CD4-positive, alpha-beta T cell treated with Interleukin-21 for 1 hour (primary cell): ENCODE results near the gene TADA3.

ENCODE experiments used
- DNase-seq: peaks from one replicate; pipeline ENCODE4 v3.0.0-alpha.2; 2020

TADA3 gene

DNA sequence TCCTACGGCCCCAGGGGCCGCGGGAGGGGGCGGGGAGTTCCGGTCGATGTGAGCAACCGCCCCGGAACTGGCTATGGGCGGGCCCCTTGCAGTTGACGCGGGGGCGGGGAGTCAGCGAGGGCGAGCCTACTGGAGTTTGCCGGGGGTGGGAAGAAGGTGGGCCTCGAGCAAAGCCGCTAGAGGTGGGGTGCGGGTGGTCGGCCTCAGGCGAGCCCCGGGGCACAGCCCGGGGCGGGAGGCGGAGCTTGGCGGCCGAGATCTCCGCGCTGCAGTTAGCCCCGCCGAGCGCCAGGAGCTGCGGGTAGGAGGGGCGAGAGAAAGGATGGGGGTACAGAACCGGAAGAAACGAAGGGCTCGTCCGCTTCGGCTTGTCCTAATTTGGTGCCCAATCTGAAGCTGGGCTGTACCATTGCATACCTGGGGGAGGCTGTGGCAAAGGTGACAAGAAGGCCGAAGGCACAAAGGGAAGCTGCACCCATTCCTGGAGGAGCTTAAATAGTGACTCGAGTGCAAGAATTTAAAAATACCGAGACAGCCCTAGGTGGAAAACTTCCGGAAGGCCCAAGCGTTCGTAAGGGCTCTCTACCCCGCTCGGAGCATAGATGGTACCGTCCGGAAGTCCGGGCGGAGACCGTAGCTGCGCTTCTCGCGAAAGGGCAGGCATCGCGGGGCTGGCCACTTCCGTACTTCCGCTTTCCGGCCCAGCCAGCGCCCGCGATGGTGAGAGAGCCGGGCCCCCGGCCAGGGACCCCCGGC is at the start of gene TADA3, which contains the start of gene ARPC4:
Gene TADA3, minus strand, starts transcription at position 69 of the 756 bp plus-strand sequence. CDS start 1,007 bp downstream, outside the sequence.
Gene ARPC4, plus strand, starts transcription at position 678 of the 756 bp plus-strand sequence. Its CDS starts 40 bp downstream, at position 718.
- peak; percentile 93 for DNase-seq

- DNase-seq = no peak
Observed at GRCh38 chr3:9841015-9841414, 48.7 kb upstream of the TADA3 start.

DNA sequence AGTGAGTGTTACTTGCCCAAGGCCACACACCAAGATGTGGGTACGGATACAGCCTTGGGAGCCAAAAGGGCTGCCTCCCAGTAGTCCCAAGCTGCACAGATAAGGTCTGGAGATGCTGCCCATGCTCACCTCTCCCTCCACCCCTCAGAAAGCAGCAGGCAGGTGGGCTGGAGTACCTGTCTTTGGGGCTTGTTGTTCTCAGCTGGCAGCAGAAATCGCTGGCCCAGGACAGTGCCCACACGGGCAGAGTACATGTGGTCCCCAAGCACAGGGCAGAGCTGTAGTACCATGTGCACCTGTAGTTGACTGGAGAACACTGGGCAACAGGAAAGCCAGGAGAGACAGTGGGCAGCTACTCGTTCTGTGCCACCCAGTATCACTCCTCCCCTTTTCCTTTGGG is 46.6 kb upstream of the TADA3 start:
- no peak for DNase-seq

- DNase-seq = no peak
Observed at GRCh38 chr3:9837701-9838582, 45.7 kb upstream of the TADA3 start.

DNA sequence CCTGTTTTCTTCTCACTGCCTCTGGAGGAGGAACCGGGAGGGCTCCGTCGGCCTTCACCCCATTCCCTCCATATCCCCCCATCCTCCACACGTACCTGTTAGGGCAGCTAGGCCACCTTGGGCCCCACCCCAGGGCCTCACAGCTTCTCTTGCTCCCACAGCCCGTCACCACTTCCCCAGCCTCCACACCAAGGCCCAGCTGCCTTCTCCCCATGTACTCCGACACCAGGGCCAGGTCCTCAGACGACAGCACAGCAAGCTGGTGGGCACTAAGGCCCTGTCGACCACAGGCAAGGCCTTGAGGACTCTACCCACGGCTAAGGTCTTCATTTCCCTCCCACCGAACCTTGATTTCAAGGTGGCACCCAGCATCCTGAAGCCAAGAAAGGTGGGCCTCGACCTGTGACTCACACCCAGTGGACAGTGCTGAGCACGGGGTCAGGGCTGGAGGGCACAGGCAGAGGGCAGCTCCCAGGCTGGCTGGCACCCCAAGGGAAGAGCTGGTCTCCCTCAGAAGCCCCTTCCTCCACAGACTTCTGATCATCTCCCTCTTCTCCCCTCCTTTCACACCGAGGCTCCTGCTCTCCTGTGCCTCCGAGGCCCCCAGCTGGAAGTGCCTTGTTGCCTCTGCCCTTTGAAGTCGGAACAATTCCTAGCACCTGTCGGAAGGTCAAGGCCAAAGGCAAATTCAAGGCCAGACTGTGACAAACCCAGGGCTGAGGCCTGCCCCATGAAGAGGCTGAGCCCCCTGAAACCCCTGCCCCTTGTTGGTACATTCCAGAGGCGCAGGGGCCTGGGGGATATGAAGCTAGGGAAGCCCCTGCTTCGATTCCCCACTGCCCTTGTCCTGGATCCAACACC is 42.5 kb upstream of the TADA3 start:
- no peak for DNase-seq

- no peak for DNase-seq
Observed at GRCh38 chr3:9833078-9833477, 40.8 kb upstream of the TADA3 start.

GRCh38 chr3:9831253-9831652 is 39.0 kb upstream of the TADA3 start:
- DNase-seq = no peak

DNA sequence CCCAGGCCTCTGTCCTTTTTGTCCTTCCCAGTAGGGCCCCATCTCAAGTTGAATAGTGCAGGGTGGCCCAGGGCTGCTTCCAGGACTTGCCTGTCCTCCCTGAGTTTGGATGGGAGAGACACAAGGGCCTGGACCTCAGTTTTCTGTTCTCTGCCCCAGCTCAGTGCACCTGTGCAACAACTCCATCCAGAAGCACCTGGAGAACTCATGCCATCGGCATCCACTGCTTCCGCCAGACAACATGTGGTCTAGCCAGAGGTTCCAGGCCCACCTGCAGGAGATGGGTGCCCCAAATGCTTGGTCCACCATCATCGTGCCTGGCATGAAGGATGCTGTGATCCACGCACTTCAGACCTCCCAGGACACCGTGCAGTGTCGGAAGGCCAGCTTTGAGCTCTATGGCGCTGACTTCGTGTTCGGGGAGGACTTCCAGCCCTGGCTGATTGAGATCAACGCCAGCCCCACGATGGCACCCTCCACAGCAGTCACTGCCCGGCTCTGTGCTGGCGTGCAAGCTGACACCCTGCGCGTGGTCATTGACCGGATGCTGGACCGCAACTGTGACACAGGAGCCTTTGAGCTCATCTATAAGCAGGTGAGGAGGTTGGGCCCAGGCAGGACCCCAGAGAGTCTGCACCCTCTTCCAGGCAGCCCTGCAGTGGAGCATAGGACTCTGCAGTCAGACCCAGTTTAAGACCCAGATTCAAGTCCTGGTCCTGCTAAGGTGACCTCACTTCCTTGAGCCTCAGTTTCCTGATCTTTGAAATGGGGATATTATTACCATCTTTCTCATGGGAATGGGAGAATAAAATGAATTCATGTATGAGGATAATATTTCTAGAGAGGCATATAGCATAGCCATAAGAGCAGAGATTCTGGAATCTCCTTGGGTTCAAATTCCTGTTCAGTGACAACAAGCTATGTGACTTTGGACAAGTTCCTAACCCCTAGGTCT is 36.8 kb upstream of the TADA3 start:
- DNase-seq = no peak

DNA sequence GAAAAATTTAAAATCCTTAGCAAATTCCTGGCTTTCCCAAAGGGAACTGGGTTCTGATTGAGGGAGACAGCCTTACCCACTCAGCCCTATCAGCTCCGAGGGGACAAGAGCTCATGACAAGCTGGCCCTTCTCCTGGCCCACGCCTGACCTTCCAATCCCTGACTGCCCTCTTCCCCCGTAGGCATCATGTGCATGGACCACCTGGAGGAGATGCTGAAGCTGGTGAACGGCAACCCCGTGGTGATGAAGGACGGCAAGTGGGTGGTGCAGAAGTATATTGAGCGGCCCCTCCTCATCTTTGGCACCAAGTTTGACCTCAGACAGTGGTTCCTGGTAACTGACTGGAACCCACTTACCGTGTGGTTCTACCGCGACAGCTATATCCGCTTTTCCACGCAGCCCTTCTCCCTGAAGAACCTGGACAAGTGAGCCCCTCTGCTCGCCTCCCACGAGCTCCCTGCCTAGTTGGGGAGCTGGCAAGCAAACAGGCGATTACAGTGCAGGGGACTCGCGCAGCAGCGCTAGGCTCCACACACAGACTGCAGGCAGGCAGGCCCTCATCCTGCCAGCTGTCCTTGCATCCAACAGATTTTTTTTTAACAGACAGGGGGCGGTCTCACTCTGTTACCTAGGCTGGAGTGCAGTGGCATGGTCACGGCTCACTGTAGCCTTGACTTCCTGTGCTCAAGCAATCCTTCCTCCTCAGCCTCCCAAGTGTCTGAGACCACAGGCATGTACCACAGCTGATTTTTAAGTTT is 34.7 kb upstream of the TADA3 start:
- DNase-seq = peak; percentile 32

DNA sequence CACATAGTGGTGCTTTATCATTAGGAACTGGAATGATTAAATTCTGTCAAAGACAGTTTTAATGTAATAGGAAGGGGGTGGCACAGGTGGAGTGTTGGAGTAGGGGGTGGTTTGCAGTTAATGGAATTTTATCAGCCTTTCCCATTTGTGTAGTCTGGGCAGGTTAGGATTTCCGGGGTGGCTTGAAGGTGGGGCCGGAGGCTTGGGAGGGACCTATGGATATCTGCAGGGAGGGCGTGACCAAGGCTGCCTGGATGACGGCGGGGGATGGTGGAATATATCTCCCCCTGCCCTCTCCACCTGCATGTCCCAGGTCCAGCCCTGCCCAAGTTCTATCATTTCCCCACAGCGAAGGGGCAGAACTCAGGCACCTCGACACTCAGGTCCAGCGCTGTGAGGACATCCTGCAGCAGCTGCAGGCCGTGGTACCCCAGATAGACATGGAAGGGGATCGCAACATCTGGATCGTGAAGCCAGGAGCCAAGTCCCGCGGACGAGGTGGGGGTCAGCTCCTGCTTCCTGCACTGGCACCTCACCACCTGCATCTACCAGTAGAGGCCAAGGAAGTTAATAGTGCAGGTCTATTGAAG is 33.3 kb upstream of the TADA3 start:
- DNase-seq = no peak

DNA sequence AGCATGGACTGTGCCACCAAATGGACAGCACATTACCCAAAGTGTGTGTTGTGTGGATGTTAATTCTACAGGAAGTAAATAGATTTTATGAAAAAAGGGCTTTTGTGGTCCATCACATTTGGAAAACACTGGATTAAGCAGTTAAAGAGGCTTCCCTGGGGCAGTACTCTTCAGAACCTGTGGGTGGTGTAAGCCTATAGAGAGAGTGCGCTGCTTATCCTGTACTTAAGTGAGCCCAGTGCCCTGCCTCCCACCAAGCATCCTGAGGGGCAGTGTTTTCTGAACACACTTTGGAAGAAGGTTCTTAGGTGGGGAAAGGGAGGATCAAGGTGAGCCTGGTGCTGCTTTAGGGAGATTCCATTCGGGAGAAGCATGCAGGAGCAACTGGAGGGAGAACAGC is 28.7 kb upstream of the TADA3 start:
- DNase-seq = no peak

DNA sequence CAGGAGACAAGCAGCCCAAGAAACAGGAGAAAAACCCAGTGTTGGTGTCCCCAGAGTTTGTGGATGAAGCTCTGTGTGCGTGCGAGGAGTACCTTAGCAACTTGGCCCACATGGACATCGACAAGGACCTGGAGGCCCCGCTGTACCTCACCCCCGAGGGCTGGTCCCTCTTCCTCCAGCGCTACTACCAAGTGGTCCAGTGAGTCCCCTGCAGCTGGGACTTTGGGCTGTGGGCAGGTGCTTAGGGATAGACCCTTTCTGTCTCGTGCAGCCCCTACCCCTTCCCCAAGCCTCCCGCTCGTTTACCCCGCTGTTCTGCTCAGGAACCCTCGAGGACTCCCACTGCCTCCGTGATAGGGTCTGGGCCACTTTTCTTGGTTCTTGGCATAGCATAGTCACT is 28.3 kb upstream of the TADA3 start:
- DNase-seq = no peak

GRCh38 chr3:9818666-9819335 is 26.5 kb upstream of the TADA3 start:
- no peak for DNase-seq

GRCh38 chr3:9817436-9817835 is 25.2 kb upstream of the TADA3 start:
- DNase-seq = no peak

GRCh38 chr3:9815986-9816385 is 23.7 kb upstream of the TADA3 start:
- DNase-seq = no peak

DNA sequence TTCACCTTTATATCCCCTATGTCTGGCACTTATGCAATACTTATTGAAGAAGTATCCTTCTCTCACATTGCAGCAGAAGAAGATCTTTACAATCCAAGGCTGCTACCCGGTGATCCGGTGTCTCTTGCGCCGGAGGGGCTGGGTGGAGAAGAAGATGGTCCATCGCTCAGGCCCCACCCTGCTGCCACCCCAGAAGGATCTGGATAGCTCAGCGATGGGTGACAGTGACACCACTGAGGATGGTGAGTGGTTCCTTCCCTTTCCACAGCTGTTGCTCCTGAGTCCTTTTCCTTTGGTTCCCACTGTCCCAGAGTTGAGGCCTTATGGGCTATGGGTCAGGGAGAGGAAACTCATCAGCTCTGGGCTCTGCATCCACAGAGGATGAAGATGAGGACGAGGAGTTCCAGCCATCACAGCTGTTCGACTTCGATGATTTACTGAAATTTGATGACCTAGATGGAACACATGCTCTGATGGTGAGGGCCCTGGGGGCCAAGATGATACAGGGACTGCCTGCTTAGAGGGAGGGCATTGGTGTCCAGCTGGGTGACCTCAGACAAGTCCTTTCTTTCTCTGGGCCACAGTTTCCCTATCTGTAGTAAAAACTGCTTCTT is 20.7 kb upstream of the TADA3 start:
- DNase-seq = no peak

- no peak for DNase-seq
Observed at GRCh38 chr3:9810846-9811245, 18.6 kb upstream of the TADA3 start.

- no peak for DNase-seq
Observed at GRCh38 chr3:9810433-9810770, 18.1 kb upstream of the TADA3 start.

DNA sequence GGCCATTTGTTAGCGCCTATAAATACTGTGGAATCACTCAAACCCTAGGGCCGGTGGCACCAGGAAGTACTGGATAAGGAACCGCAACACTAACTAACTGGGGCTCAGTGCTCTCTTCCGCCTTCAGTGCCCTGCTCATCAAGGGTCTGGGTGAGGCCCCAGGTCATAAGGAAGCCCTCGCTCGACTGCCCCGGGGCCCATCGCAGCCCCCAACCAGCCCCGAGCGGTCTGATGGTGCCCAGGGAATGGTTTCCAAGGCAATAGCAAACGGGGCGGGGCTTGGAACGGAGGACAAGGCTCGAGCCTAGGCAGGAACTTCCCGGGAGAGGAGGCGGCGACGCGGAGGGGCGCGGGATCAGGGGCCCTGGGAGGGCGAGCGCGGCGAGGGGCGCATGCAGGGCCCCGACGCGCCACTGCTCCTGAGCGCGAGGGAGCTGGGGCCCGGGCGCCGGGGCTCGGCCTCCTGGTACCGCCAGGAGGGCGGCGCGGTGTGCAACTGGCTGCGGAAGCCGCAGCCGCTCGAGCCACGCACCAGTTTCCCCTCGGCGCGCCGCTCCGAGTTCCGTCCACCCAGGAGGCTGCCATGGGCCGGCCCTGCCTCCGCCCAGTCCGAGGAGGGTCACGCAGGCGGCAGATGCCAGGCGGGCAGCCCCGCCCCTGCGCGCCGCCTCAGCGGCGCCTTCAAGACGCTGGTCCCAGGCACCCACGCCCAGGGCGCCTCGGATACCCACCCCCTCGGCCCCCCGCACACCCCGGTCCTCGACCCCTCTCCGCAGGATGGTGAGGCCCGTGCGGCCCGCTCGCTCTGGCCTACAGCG is 17.6 kb upstream of the TADA3 start, which contains the start of gene TTLL3:
Gene TTLL3, plus strand, starts transcription at position 648 of the 818 bp plus-strand sequence. CDS start 400 bp downstream, outside the sequence.
- DNase-seq = peak; percentile 43
